Measurements from ENCODE around the gene SBDS.
"Not testable (repeated sequence)": the region's sequence is repeated elsewhere in the genome, so short reads cannot be mapped to it uniquely, and the experiment has no call there.

The SBDS gene

GRCh38 chr7:66994691-66995049 is 716 bp downstream of the SBDS start:
- peak; percentile 84 for DNase-seq

GRCh38 chr7:66994051-66994450 is 1.3 kb downstream of the SBDS start:
- not testable (repeated sequence) for DNase-seq

GRCh38 chr7:66989552-66989951 is 5.8 kb downstream of the SBDS start:
- DNase-seq = not testable (repeated sequence)

GRCh38 chr7:66980336-66980735 is 15.1 kb downstream of the SBDS start:
- not testable (repeated sequence) for DNase-seq

GRCh38 chr7:66979013-66979412 is 16.4 kb downstream of the SBDS start:
- not testable (repeated sequence) for DNase-seq

GRCh38 chr7:66978312-66978711 is 17.1 kb downstream of the SBDS start:
- not testable (repeated sequence) for DNase-seq

GRCh38 chr7:66974986-66975590 is 20.3 kb downstream of the SBDS start:
- no peak for DNase-seq

- no peak for DNase-seq
Observed at GRCh38 chr7:66970310-66970709, 25.1 kb downstream of the SBDS start.

GRCh38 chr7:66969001-66969400 is 26.4 kb downstream of the SBDS start:
- not testable (repeated sequence) for DNase-seq

GRCh38 chr7:66967029-66967428 is 28.4 kb downstream of the SBDS start:
- DNase-seq = no peak

GRCh38 chr7:66964411-66964810 is 31.0 kb downstream of the SBDS start:
- peak; percentile 46 for DNase-seq

- DNase-seq = no peak
Observed at GRCh38 chr7:66961096-66961495, 34.3 kb downstream of the SBDS start.

- DNase-seq = no peak
Observed at GRCh38 chr7:66960192-66960591, 35.2 kb downstream of the SBDS start.

GRCh38 chr7:66958538-66959350 is 36.6 kb downstream of the SBDS start:
- no peak for DNase-seq

GRCh38 chr7:66957595-66958290 is 37.6 kb downstream of the SBDS start:
- no peak for DNase-seq

- no peak for DNase-seq
Observed at GRCh38 chr7:66953044-66953427, 42.4 kb downstream of the SBDS start.

GRCh38 chr7:66952343-66953043 is 42.9 kb downstream of the SBDS start:
- peak; percentile 45 for DNase-seq

- DNase-seq = no peak
Observed at GRCh38 chr7:66950763-66951162, 44.6 kb downstream of the SBDS start.

- DNase-seq = no peak
Observed at GRCh38 chr7:66950311-66950710, 45.1 kb downstream of the SBDS start.

GRCh38 chr7:66948480-66949109 is 46.8 kb downstream of the SBDS start:
- DNase-seq = no peak

GRCh38 chr7:66946545-66946944 is 48.8 kb downstream of the SBDS start:
- DNase-seq = no peak

- DNase-seq = no peak
Observed at GRCh38 chr7:66939325-66939724, 56.1 kb downstream of the SBDS start.

GRCh38 chr7:66937940-66938339 is 57.4 kb downstream of the SBDS start:
- DNase-seq = no peak

Data from fibroblast of skin of abdomen (primary cell).